ENCODE data around the gene BLVRB. TPM values are rescaled to one million over a fixed set of nuclear protein-coding genes. Genes with fewer than 3 reads are reported as not detected.

The BLVRB gene
- total RNA-seq, 1 donor from 2014 or later = 86.1 TPM

- no peaks in the 10 kb centered on the region for H3K36me3 ChIP-seq (ENCODE audit: control insufficient read depth, insufficient read depth, low read length)
- no peak for DNase-seq (ENCODE audit: low read depth)
- H3K4me3 ChIP-seq (ENCODE audit: low read depth, low read length) = no peak overlapping the region
- TF ChIP-seq, protein P1, sequence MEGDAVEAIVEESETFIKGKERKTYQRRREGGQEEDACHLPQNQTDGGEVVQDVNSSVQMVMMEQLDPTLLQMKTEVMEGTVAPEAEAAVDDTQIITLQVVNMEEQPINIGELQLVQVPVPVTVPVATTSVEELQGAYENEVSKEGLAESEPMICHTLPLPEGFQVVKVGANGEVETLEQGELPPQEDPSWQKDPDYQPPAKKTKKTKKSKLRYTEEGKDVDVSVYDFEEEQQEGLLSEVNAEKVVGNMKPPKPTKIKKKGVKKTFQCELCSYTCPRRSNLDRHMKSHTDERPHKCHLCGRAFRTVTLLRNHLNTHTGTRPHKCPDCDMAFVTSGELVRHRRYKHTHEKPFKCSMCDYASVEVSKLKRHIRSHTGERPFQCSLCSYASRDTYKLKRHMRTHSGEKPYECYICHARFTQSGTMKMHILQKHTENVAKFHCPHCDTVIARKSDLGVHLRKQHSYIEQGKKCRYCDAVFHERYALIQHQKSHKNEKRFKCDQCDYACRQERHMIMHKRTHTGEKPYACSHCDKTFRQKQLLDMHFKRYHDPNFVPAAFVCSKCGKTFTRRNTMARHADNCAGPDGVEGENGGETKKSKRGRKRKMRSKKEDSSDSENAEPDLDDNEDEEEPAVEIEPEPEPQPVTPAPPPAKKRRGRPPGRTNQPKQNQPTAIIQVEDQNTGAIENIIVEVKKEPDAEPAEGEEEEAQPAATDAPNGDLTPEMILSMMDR (IDR thresholded peaks at IDR 0.05; ENCODE audit: insufficient read depth, low read length, poor library complexity, severe bottlenecking) = no peak
- H3K27me3 ChIP-seq (ENCODE audit: control insufficient read depth, insufficient read depth, low read length) = peaks cover 32% of the 10 kb centered on the region
Measured at GRCh38 chr19:40511487-40511886, 45.9 kb upstream of the BLVRB start.

DNA sequence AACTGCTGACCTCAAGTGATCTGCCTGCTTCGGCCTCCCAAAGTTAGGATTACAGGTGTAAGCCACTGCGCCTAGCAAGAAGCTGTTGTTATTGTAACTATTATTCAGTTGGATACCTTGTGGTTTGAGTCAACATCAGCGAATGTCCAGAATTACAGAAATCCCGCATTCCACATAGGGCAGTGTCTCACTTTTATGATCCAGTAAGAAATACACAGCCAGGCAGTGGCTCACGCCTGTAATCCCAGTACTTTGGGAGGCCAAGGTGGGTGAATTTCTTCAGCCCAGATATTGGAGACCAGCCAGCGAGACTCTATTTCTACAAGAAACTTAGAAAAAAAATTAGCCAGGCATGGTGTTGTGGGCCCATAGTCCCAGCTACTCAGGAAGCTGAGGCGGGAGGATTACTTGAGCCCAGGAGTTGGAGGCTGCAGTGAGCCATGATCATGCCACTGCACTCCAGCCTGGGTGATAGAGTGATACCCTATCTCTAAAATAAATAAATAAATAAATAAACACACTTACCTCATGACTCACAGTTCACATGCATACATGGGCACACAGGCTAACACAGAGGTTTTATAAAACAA is 45.1 kb upstream of the BLVRB start:
- H3K4me3 ChIP-seq (ENCODE audit: low read depth, low read length) = no peak overlapping the region
- TF ChIP-seq, protein P1 (IDR thresholded peaks at IDR 0.05; ENCODE audit: insufficient read depth, low read length, poor library complexity, severe bottlenecking) = no peak
- no peak for DNase-seq (ENCODE audit: low read depth)
- H3K36me3 ChIP-seq (ENCODE audit: control insufficient read depth, insufficient read depth, low read length) = no peaks in the 10 kb centered on the region
- H3K27me3 ChIP-seq (ENCODE audit: control insufficient read depth, insufficient read depth, low read length) = peaks cover 37% of the 10 kb centered on the region

- Histone ChIP-seq H3K27me3 (ENCODE audit: control insufficient read depth, insufficient read depth, low read length) (peaks cover 25% of the 10 kb centered on the region), H3K4me3 (ENCODE audit: low read depth, low read length) (no peak overlapping the region), H3K36me3 (ENCODE audit: control insufficient read depth, insufficient read depth, low read length) (no peaks in the 10 kb centered on the region)
- TF ChIP-seq, protein P1 (IDR thresholded peaks at IDR 0.05; ENCODE audit: insufficient read depth, low read length, poor library complexity, severe bottlenecking) = no peak
- DNase-seq (ENCODE audit: low read depth) = no peak
Measured at GRCh38 chr19:40508739-40509260, 43.3 kb upstream of the BLVRB start.

- Histone ChIP-seq H3K27me3 (ENCODE audit: control insufficient read depth, insufficient read depth, low read length) (peaks cover 21% of the 10 kb centered on the region), H3K36me3 (ENCODE audit: control insufficient read depth, insufficient read depth, low read length) (no peaks in the 10 kb centered on the region), H3K4me3 (ENCODE audit: low read depth, low read length) (no peak overlapping the region)
- DNase-seq (ENCODE audit: low read depth) = no peak
- TF ChIP-seq, protein P1 (IDR thresholded peaks at IDR 0.05; ENCODE audit: insufficient read depth, low read length, poor library complexity, severe bottlenecking) = no peak
Measured at GRCh38 chr19:40507892-40508291, 42.3 kb upstream of the BLVRB start.

DNA sequence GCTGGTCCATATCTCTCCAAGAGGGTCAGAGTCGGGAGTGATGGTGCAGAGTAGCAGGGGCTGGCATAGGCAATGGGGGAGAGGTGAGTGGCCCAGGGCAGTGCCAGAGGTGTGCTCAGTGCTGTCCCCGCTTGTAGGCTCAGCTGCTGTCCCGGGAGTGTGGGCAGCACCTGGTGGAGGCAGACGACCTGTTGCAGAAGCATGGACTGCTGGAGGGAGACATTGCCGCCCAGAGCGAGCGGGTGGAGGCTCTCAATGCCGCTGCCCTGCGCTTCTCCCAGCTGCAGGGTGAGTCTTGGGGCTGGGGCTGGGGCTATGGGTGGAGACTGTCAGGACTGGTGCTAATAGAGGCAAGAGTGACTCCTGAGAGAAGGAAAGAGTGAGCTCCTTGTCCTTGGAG is 40.6 kb upstream of the BLVRB start:
- Histone ChIP-seq H3K27me3 (ENCODE audit: control insufficient read depth, insufficient read depth, low read length) (peaks cover 13% of the 10 kb centered on the region), H3K36me3 (ENCODE audit: control insufficient read depth, insufficient read depth, low read length) (no peaks in the 10 kb centered on the region), H3K4me3 (ENCODE audit: low read depth, low read length) (no peak overlapping the region)
- TF ChIP-seq, protein P1 (IDR thresholded peaks at IDR 0.05; ENCODE audit: insufficient read depth, low read length, poor library complexity, severe bottlenecking) = no peak
- DNase-seq (ENCODE audit: low read depth) = no peak

DNA sequence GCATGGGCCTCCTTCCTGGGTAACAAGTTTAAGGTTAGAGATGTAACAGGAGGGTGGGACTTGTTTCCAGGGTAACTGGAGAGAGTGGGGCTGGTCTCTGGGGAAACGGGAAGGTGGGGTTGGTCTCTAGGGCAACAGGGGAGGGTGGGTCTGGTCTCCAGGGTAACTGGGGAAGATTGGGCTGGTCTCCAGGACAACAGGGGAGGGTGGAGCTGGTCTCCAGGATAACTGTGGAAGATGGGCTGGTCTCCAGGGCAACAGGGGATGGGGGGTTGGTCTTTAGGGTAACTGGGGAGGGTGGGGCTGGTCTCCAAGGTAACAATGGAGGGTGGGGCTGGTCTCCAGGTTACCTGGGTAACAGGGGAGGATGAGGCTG is 37.8 kb upstream of the BLVRB start:
- peaks cover 13% of the 10 kb centered on the region for H3K27me3 ChIP-seq (ENCODE audit: control insufficient read depth, insufficient read depth, low read length)
- H3K4me3 ChIP-seq (ENCODE audit: low read depth, low read length) = no peak overlapping the region
- H3K36me3 ChIP-seq (ENCODE audit: control insufficient read depth, insufficient read depth, low read length) = no peaks in the 10 kb centered on the region
- TF ChIP-seq, protein P1 (IDR thresholded peaks at IDR 0.05; ENCODE audit: insufficient read depth, low read length, poor library complexity, severe bottlenecking) = no peak
- no peak for DNase-seq (ENCODE audit: low read depth)

Measured in kidney epithelial cell (primary cell).